ENCODE measurements around the gene RAP1GDS1.

- TF ChIP-seq POLR2A (IDR thresholded peaks at IDR 0.05), result no peak
- TF ChIP-seq CTCF (IDR thresholded peaks at IDR 0.05), result no peak
- TF ChIP-seq POLR2AphosphoS5 (IDR thresholded peaks at IDR 0.05), result no peak
Observed at GRCh38 chr4:98469771-98470170, 208.6 kb downstream of the RAP1GDS1 start.

Measured in breast epithelium (tissue), 3 donors.